Subcutaneous adipose tissue (tissue), 4 donors: Measurements from ENCODE around the gene IFIT5. TPM values are rescaled to one million over a fixed set of nuclear protein-coding genes. Genes with fewer than 3 reads are reported as not detected.

Experiments
- CTCF ChIP-seq: fragments of 450-650 bp; IDR thresholded peaks from one replicate; pipeline ENCODE4 v1.5.1; 2016; ENCODE audit warnings: low read depth, mild to moderate bottlenecking, control low read depth, antibody characterized with exemption, moderate library complexity
- total RNA-seq, 4 donors: library from RNA; depleted of rRNA; stranded (reverse); fragments of >200 nt; gene quantifications; one replicate each; pipeline ENCODE4 v1.1.0, GENCODE V29; 2016

Gene IFIT5
- total RNA-seq, 4 donors from 2014 or later = 15.5 to 20.5 (median 19.6) TPM

GRCh38 chr10:89398003-89398749 lies 16.2 kb upstream of the IFIT5 start:
- no peak for TF ChIP-seq CTCF

- no peak for TF ChIP-seq CTCF
Observed at GRCh38 chr10:89399956-89400355, 14.4 kb upstream of the IFIT5 start.

DNA sequence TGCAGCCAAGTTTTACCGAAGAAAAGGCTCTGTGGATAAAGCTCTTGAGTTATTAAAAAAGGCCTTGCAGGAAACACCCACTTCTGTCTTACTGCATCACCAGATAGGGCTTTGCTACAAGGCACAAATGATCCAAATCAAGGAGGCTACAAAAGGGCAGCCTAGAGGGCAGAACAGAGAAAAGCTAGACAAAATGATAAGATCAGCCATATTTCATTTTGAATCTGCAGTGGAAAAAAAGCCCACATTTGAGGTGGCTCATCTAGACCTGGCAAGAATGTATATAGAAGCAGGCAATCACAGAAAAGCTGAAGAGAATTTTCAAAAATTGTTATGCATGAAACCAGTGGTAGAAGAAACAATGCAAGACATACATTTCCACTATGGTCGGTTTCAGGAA lies 11.3 kb upstream of the IFIT5 start:
- TF ChIP-seq CTCF = no peak

DNA sequence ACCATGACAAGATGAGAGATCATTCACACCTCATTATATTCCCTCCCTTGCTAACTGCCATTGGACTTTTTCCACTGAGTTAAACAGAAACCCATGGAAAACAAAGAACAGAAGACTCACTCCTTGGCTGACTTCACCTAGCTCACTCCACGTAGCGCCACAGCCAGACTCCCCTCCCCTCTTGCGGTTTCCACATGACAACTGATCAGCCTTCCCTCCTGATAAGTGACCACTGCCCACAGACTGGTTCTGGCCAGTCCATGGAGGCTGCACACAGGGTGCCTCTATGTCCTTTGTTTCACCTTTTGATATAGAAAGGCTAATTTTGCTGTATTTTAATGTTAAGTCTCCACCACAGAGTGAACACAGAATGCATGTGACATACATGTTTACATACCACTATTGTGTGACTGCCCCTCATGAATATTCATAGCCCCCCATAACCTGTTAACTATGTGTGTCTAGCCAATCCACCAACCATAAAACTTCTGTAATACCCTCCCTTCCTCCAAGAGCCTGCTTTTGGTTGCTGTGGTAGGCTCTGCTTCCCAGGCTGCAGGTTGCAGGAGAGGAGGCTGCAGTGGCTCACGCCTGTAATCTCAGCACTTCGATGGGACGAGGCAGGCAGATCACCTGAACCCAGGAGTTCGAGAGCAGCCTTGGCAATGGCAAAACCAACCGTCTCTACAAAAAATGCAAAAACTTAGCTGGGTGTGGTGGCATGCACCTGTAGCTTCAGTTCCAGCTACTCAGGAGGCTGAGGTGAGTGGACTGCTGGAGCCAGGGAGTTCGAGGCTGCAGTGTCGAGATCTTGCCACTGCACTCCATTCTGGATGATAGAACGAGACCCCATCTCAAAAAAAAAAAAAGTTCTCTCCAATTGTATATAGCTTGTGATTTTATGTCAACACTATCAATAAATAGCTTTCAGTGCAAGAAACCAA lies 10.0 kb upstream of the IFIT5 start:
- no peak for TF ChIP-seq CTCF

DNA sequence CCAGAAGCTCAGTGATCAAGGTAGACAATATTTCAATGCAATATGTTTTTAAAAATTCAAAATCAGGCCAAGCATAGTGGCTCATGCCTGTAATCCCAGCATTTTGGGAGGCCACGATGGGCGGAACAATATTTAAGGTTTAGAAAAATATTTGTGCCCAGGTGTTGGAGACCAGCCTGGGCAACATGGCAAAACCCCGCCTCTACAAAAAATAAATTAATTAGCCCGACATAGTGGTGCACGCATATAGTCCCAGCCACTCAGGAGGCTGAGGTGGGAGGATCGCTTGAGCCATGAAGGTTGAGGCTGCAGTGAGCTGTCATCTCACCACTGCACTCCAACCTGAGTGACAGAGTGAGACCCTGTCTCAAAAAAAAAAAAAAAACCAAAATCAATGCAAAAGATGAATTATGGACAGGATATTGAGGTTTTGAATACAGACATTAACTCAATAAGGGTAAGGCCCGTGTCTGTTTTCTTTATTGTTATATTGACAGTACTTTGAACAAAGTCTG lies 913 bp upstream of the IFIT5 start:
- TF ChIP-seq CTCF = no peak

DNA sequence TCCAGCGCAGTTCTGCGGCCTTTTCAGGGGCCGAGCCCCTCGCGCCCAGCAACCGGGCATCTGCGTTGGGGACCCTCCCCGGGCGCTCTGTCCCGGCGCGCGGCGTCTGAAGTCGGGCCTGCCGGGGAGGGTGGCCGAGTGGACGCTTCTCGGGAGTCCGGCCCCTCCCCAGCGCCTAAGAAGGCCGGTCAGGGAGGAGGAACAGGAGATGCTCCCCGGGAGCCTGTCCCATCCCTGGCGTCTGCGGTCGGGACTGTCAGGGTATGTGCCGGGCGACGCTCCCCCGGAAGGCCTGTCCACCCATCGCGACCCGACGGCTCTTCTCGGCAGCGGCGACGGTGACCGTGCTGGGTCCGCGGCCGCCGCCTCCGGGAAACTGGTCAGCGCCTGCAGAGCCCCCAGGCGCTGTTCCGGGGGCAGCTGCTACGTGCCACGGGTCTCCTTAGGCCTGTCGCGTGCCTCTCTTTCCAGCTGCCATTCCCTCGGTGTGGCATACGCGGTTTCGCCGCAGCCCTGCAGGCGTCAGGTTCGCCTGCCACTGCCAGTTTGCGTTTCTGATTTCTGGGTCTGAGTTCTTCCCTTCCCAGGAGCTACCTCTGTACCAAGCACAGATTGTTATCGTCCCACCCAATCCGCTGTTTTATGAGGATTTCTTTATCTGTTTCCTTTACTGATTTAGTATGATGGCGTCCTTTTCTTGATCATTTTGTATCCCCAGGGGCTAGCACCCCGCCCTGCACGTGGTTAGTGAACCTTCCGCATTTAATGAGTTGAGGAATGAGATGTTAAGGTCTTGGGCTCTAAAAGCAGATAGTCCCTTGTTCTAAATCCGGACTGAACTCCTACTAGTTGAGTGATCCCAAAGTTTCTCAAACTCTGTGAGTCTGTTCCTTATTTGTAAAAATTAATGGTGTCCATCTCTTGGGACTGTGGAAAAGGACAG lies 782 bp downstream of the IFIT5 start:
- TF ChIP-seq CTCF = no peak
